Activated gamma-delta T cell (primary cell): Measurements from ENCODE around the gene ICA1.
"Not testable (repeated sequence)": the region's sequence is repeated elsewhere in the genome, so short reads cannot be mapped to it uniquely, and the experiment has no call there.

Experiments
- DNase-seq: peaks from one replicate; lab custom pipeline; 2025; lab: John Stamatoyannopoulos, UW
- total RNA-seq, 2 donors: gene quantifications; one replicate each; lab custom pipeline; 2026; lab: John Stamatoyannopoulos, UW

The ICA1 gene
- 0.31 to 2.0 reads per million in 2 donors for total RNA-seq

DNA sequence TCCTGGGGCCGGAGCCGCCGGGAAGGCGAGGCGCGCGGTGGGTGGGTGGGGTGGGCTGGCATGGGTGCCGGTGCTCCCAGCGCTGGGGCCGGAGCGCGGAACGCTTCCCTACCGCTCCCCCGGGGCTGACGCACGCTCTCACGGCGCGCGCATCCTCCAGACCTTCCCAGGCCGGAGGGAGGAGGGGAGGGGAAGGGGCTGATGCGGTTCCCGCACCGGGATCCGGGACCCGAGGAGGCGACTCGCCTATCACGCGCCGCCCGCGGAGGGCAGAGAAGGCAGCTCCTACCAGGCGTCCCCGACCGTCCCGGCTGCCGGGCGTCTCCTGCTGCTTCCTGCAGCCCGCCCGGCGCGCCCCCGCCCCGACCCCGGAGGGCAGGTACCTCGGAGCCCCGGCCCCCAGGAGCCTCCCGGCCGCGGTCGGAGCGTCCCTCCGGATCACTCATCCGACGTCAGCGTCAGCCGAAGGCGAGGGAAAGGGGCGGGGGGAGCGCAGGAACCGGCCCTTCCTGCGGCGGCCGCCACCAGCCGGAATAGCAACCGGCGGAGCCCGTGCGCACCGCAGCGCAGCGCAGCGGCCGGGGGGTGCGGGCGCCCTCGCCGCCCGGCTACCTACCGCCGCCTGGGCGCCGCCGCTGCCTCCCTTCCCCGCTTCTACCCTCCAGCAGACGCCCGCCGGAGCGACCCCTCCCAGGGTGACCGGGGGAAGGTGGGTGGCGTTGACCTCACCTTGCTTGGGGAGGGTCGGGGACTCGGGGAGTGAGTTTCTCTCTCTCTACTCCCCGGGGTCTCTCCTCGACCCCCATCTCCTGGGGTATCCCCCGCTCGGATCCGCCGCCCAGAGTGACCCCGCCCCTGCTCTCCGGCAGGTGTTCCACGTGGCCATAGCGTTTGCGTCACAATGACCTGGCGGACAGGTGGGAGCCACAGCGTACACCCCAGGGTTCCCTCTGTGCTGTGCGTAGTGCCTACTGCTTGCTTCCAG lies at the start of gene ICA1:
TSS of gene ICA1 (minus strand) at position 457 of the 985 bp plus-strand sequence. CDS start 26,241 bp downstream, outside the sequence.
- DNase-seq: no peak

DNA sequence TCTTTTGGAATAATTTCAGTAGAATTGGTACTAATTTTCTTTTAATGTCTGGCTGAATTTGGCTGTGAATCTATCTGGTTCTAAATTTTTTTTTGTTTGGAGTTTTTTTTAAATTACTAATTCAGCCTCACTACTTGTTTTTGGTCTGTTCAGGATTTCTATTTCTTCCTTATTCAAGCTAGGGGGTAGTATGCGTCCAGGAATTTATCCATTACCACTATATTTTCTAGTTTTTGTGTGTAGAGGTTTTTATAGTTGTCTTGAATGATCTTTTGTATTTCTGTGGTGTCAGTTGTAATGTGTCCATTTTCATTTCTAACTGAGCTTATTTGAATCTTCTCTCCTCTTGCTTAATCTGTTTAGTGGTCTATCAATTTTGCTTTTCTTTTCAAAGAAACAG lies 48.9 kb upstream of the ICA1 start:
- no peak for DNase-seq

DNA sequence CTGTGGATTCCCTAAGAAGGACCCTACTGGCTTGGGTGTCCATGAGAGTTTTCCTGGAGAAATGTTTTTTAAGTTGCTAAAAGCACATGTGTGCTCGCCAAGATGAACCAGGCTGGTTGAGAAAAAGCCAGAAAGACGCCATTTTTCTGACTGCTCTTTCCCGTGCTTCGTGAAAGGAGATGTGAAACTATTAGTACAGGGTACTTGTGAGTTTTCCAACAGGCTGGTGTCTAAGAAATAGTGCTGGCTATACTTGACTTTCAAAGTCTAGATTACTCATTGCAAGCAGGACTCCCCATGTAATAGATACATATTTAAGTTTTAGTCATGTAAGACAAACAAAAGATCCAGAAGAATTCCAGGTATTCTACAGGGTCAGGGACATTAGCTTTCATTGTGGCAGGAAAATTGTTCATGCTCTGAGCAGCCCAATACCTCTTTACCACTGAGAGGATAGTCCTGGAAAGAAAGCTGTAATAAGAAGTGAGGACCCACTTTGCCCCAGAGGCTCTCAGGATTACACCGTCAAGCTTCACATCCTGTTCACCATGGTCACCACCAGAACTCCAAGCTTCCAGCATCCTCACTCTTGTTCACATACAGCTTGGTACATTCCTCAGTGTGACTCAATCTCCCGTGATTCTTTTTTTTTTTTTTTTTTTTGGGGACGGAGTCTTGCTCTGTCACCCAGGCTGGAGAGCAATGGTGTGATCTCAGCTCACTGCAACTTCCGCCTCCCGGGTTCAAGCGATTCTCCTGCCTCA lies 43.8 kb upstream of the ICA1 start:
- DNase-seq: no peak

DNA sequence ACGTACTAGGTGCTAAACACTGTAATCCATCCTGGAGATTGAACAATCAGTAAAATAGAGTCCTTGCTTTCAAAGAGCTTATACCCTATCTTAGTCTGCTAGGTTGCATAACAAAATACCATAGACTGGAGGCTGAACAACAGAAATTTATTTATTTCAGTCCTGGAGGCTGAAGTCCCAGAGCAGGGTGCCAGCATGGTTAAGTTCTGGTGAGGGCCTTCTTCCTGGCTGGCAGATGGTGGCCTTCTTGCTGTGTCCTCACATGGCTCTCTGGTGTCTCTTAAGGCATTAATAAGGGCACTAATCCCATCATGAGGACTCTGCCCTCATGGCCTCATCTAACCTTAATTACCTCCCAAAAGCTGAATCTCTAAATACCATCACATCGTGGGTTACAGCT lies 43.1 kb upstream of the ICA1 start:
- no peak for DNase-seq

DNA sequence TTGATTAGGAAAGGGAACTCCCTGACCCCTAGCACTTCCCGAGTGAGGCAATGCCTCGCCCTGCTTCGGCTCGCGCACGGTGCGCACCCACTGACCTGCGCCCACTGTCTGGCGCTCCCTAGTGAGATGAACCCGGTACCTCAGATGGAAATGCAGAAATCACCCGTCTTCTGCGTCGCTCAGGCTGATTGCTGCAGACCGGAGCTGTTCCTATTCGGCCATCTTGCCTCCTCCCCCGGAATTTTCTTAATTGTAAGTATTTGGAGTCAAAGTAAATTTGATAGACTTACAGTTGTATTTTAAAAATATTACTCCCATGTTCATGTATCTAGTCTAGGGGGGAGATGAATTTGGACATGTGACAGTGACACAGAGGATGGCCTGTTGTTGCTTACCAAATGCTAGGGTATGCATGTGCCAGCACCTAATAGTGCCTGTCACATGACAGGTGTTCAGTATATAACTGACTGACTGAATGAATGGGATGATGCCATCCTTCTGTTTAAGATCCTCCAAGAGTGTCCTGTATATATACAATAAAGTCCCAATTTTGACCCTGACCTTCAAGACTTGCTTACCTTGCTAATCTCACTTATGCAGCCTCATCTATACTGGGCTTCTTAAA lies 42.0 kb upstream of the ICA1 start:
- no peak for DNase-seq

DNA sequence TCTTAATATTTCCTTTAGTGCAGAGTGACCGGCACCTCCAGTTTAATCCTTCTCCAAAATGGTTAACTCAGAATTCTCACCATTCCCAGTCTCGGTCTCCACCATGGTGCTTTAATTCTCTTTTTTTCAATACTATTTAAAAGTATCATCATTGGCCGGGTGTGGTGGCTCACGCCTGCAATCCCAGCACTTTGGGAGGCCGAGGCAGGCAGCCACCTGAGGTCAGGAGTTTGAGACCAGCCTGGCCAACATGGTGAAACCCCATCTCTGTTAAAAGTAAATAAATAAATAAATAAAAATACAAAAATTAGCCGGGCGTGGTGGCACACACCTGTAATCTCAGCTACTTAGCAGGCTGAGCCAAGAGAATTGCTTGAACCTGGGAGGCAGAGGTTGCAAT lies 35.1 kb upstream of the ICA1 start:
- DNase-seq: not testable (repeated sequence)

DNA sequence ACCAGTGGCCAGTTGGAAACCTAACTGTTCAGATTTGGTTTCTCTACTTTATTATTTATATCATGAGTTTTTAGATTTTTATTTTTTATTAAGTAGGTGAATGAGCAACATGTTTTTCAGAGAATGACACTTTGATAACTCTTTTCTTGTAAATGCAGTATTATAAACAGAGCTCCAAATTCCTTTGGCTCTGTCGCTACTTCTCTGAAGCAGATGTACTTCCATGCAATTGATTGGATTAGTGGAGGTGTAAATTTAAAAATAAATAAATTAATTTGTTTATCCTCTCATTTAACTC lies 34.3 kb upstream of the ICA1 start:
- DNase-seq: no peak

DNA sequence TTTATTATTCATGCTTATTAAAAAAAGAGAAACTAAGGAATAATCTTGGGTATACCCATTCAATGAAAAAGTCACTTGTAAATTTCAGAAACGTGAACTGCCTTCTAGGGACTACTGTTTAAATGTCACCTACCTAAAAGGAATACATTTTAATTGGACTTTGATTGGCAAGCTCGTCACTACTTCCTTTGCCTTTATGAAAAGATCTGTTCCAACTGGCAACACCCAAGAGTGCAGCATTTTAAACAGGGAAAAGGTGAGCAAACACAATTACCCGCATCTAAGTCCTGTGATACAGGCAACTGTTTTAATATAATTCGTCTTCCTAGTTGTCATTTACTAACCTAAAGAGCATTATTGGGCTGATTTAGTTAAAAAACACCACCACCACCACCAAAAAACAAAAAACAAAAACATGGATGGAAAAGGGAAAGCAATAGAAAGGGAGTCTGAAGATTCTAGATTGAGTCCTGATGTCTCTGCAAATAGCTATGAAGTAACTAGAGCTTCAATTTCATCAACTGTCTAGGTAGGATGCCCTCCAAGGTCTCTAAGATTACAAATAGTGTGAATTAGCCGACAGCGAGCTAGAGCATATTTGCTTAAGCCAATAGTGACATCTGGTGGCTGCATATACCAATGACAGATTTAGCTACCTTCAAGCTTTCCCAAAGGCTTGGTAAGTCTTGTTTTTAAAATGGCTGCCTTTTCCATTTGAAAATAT lies 33.8 kb upstream of the ICA1 start:
- DNase-seq: no peak

DNA sequence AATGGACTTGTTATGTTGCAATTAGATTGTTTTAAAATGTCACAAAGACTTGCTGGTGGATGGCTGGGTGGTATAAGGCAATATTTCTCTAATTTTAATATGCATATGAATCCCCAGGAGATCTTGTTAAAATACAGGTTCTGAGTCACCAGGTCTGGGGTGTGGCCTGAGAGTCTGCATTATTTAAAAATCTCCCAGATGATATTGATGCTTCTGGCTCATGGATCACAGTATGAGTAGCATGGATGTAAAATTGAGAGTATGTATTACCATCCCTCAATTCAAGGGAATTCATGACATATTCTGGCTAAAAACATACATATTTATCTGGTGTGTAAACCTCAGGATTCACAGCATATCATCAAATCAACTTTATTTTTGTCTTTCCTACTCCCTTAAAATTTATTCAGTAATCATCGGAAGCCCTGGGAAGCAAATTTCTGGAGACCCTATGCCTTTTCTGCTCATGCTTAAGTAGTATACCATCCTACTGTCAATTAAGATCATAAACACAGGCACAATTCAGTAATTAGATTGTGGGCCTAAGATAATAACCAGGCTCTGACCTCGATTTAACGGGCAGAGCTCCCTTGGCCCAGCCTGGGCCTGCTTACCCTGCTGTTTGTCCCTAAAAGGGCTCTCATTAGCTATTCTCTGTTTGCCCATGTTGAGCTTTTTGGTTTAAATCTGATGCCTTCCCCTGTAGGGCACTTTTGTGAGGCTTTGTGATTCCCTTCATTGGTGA lies 29.6 kb upstream of the ICA1 start:
- DNase-seq: no peak

DNA sequence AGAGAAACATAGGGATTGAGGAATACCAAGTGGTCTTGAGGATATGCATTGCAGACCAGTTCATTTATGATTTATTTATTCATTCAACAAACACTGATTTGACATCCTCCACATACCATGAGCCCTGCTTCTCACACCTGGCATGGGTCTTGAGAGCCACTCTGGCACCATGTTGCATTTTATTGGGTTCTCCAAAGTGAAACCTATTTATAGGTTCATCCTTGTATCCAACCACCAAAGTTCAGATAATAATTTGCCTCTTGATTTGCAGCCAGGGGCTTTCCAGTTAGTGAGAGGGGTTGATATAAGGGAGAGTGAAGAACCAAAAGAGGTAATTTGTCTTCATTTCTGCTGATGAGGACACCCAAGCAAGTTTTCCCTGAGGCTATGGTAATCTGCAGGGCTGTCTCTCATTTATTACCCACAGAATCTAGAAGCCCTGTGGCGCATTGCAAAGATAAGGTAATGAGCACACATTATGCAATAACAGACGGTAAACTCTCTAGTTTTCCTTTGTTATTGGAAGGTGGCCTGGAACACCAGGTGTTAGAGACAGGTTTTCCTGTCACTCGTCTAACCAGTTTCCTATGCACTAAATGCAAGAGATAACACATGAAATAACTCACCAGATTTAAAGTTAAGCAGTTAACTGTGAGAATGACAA lies 28.8 kb upstream of the ICA1 start:
- no peak for DNase-seq

DNA sequence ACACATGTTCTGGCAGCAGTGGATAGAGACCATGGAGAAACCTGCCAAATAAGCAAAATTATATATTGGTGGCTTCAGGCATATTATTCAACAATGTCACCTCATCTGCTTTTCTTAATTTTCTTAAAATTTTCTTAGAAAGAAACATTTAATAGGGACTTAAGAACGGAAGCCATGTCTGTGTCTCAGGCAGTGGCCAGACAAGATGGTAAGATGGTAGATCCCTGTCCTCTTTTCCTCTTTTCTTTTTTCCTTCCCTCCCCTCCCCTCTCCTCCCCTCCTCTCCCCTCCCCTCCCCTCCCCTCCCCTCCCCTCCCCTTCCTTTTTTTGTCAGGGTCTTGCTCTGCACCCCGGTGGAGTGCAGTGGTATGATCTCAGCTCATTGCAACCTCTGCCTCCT lies 24.2 kb upstream of the ICA1 start:
- DNase-seq: no peak

DNA sequence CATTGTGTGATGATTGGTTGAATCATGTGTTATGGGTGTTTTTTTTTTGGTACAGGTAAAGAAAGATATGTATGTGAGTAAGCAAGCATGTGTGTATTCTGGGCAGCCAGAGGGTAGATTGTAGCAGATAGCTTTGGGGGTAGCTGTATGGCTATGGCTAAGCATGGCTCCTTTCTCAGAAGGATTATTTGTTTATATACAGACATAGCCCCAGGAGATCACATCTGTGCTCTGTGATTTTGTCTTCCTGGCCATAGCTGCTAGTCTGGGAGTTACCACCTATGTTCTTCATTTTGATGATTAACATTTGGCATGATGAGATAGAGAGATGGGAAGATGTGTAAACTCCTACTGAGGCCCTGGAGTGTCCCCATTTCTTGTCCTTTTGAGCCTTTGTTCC lies 23.2 kb upstream of the ICA1 start:
- DNase-seq: no peak

DNA sequence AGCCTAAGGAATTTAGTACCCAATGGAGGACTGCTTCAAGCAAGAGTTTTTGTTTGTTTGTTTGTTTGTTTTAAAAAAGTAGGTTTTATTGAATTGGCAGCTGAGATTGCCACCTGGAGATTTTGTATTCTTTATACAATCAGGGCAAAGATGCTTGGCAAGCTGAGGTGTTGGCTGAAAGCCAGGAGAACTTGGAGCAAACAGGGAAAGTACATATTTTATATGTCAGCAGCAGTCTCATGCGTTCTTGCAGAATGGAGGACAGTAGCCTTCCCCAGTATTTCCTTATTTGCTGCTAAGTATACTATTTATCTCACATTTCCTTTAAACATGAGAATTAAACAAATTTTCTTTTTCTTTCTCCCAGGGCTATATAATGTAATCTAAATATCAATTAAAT lies 22.6 kb upstream of the ICA1 start:
- no peak for DNase-seq

DNA sequence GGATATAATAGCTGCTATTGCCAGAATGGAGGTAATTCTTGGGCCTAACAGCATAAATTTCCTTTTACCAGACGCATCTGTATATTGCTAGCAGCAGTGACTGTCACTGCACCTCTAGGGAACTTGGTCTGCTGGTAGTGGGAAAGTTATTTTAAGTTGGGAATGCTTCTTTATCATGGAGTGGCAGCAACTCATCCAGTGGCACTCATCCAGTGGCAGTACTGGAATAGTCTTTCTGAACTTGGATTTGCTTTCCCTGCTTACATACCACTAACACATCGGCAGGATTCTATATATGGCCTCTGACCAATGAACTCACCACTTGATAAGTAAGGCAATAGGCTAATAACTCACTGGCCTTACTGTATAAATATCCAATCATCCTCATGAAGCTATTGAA lies 22.0 kb upstream of the ICA1 start:
- DNase-seq: no peak

DNA sequence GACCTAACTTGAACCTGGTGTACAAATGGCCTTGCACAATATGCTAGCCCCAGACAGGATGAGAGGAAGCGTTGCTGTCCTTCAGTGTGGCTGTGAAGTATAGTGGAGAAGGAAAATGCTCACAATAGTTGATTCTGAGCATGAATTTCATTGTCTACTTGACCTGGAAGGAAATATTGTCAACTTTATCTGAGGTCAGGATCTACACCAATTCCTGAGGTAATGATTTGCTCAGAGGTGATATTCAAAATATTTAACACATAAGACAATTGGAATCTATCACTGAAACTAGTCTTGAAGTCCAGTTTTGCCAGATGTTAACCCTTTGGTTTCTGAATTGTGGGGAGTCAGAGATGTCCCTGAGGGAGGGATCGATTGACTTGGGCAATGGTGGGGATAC lies 20.9 kb upstream of the ICA1 start:
- DNase-seq: no peak

DNA sequence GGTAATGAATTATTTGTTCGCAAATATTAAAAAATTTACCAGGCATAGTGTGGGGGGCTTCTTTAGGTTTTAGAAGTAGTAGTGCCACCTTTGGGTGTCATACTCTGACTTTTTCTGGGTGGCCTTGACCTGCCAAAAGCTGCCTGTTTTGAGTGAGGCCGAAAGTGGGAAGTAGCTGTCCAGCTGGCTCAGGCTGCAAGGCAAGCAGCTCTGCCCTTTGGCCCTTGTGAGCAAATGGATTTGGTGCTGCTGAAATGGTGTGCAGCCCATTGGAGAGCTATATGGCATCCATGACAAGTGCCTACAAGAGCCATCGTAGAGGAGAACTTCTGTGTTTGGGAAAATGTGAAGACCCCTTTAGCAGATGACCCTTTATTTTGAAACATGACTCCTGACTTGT lies 20.2 kb upstream of the ICA1 start:
- no peak for DNase-seq

DNA sequence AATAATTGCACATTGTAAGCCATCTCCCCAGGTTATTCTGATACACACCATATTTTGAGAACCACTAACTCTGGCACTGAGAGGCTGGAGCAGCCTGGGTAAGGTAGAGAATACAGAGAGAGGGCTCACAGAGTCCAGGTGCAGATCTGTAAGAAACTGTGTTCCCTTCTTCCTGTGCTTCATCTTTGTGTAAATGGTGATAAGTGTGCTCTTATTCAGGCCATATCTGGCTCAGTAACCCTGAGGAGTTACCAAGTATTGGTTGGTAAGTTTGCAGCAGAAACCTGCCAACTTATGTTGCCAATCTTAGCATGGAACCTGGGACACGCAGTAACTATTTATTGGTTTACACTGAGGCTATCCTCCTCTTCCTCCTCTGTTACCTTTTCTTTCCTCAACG lies 16.2 kb upstream of the ICA1 start:
- no peak for DNase-seq

DNA sequence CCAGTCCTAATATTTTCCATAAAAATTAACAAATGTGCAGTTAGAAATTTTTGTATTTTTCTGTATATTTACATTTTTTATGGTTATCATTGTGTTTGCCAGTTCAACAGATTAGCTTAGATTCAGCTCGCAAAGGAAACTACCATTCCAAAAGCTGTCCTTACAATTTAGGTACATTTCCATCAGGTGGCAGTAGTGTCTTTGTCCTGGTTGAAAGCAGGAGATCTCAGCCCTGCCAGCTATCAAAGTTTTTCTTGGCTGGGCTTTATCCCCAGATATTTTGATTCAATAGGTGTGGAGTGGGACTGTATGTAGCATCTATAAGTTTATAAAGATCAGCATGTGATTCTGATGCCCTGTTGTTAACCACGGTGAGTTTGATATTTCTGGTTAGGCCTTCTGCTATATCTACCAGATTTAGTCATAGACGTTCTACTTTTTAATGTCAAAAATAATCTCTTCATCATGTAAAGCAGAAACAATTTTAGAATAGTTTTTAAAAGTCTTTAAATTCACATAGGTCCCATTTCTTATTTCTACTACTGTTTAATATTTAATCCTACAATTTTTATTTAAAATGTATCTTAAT lies 15.5 kb upstream of the ICA1 start:
- DNase-seq: no peak

DNA sequence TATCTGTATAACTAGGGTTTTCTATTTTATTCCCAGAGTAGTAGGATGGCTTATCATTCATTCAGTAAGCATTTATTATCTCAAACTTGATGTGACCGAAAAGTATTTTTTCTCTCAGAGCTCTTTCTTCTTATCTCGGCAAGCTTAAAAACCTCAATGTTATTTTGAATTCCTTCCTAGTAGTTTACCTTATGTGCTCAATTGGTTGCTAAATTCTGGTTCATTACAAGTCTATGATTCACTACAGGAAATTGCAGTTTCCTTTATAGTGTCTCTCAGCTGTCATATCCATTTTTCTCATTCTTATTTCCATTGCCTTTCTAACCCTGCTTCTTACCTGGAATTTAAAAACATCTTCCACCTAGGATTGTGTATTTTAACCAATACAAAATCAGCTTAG lies 12.6 kb upstream of the ICA1 start:
- no peak for DNase-seq

DNA sequence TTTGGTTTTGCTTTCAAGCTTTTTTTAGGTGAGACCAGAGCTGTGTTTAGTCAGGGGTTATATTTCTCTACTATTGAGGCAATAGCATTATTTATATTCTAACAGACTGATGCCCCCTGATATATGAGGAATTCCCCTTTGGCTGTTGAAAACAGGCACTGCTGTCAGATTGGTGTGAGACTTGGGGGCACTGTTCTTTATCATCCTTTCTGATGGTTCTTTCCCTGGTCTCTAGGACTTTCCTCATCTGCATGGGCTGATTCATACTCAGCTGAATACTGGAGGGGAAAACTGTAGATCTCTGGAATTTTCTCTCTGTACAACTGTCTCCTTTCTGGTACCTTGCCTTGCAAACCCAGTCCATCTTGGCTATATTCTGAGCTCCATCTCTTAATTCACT lies 10.0 kb upstream of the ICA1 start:
- no peak for DNase-seq
